Measurements from ENCODE around the gene KIAA1755. TPM values are rescaled to one million over a fixed set of nuclear protein-coding genes. Genes with fewer than 3 reads are reported as not detected.

KIAA1755 gene
- polyA plus RNA-seq, 1 experiment, result 2.9 TPM

- CTCF ChIA-PET, result interaction anchor here (0.6 to 4.7 kb wide), 19 partner anchors 8 to 192 kb away, joined by 3 to 31 read pairs (median 5); no protein-coding TSS in a partner anchor
These were observed 30.9 kb downstream of the KIAA1755 start for GRCh38 chr20:38229376-38230252.

GRCh38 chr20:38228436-38228835 lies 32.1 kb downstream of the KIAA1755 start:
- TF ChIP-seq, protein P1, sequence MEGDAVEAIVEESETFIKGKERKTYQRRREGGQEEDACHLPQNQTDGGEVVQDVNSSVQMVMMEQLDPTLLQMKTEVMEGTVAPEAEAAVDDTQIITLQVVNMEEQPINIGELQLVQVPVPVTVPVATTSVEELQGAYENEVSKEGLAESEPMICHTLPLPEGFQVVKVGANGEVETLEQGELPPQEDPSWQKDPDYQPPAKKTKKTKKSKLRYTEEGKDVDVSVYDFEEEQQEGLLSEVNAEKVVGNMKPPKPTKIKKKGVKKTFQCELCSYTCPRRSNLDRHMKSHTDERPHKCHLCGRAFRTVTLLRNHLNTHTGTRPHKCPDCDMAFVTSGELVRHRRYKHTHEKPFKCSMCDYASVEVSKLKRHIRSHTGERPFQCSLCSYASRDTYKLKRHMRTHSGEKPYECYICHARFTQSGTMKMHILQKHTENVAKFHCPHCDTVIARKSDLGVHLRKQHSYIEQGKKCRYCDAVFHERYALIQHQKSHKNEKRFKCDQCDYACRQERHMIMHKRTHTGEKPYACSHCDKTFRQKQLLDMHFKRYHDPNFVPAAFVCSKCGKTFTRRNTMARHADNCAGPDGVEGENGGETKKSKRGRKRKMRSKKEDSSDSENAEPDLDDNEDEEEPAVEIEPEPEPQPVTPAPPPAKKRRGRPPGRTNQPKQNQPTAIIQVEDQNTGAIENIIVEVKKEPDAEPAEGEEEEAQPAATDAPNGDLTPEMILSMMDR (IDR thresholded peaks at IDR 0.05; ENCODE audit: low read depth, low read length), result no peak
- ChIA-PET CTCF (interaction anchor here (2.4 to 4.8 kb wide), 4 partner anchors 7 to 664 kb away, joined by 17 to 31 read pairs (median 23); no protein-coding TSS in a partner anchor), POLR2A (no interaction called here)
- H3K9me3 ChIP-seq (ENCODE audit: control insufficient read depth, insufficient read depth, low read length), result peaks cover 7% of the 10 kb centered on the region; the same call in 1 of the 2 replicates
- H3K27ac ChIP-seq (ENCODE audit: low read depth, low read length), result no peak overlapping the region
- no peak for DNase-seq (ENCODE audit: low read depth, low spot score)
- H3K4me3 ChIP-seq (ENCODE audit: low read depth, low read length), result no peak overlapping the region
- no peaks in the 10 kb centered on the region for H3K27me3 ChIP-seq (ENCODE audit: control insufficient read depth, insufficient read depth, low read length)

More at GRCh38 chr20:38229376-38230252, 30.9 kb downstream of the KIAA1755 start:
- H3K9me3 ChIP-seq (ENCODE audit: control insufficient read depth, insufficient read depth, low read length), result peaks cover 7% of the 10 kb centered on the region; the same call in 1 of the 2 replicates
- DNase-seq (ENCODE audit: low read depth, low spot score), result no peak
- no peak overlapping the region for H3K4me3 ChIP-seq (ENCODE audit: low read depth, low read length)
- TF ChIP-seq, protein P1 (IDR thresholded peaks at IDR 0.05; ENCODE audit: low read depth, low read length), result peak; percentile 68
- no peaks in the 10 kb centered on the region for H3K27me3 ChIP-seq (ENCODE audit: control insufficient read depth, insufficient read depth, low read length)
- H3K27ac ChIP-seq (ENCODE audit: low read depth, low read length), result no peak overlapping the region
- POLR2A ChIA-PET, result interaction anchor here (0.6 kb wide), 1 partner anchor 65 kb away, joined by 4 read pairs; no protein-coding TSS in a partner anchor

GRCh38 chr20:38227420-38228360 lies 32.8 kb downstream of the KIAA1755 start:
- TF ChIP-seq, protein P1 (IDR thresholded peaks at IDR 0.05; ENCODE audit: low read depth, low read length), result no peak
- CTCF ChIA-PET, result interaction anchor here (1.4 to 4.8 kb wide), 4 partner anchors 10 to 663 kb away, joined by 5 to 21 read pairs (median 10); no protein-coding TSS in a partner anchor
- no peak for DNase-seq (ENCODE audit: low read depth, low spot score)

DNA sequence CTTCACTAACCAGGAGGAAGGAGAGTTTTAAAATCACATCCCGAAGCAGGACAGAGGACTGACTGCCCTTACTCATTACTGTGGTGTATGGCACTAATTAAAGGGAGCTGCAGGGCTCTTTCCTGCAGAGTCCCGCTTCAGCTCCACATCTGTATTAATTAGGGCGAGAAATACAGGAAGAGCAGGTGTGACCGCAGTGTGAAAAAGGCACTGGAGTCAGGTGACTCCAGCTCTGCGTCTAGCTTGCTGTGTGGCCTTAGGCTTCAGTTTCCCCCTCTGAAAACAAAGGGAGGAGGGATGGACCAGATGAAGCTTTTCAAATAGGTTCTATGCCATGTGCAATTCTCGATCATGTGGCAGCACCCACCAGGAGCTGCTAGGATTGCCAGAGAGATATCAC lies 34.0 kb downstream of the KIAA1755 start:
- TF ChIP-seq, protein P1 (IDR thresholded peaks at IDR 0.05; ENCODE audit: low read depth, low read length), result no peak
- CTCF ChIA-PET, result interaction anchor here (0.6 to 11.5 kb wide), 9 partner anchors 8 to 662 kb away, joined by 3 to 459 read pairs (median 9); no protein-coding TSS in a partner anchor
- Histone ChIP-seq H3K9me3 (ENCODE audit: control insufficient read depth, insufficient read depth, low read length) (peaks cover 7% of the 10 kb centered on the region; the same call in 1 of the 2 replicates), H3K27me3 (ENCODE audit: control insufficient read depth, insufficient read depth, low read length) (no peaks in the 10 kb centered on the region), H3K4me3 (ENCODE audit: low read depth, low read length) (no peak overlapping the region), H3K27ac (ENCODE audit: low read depth, low read length) (no peak overlapping the region)
- no peak for DNase-seq (ENCODE audit: low read depth, low spot score)
- POLR2A ChIA-PET, result no interaction called here

More at GRCh38 chr20:38227420-38228360, 32.8 kb downstream of the KIAA1755 start:
- H3K27ac ChIP-seq (ENCODE audit: low read depth, low read length), result no peak overlapping the region
- peaks cover 7% of the 10 kb centered on the region; the same call in 1 of the 2 replicates for H3K9me3 ChIP-seq (ENCODE audit: control insufficient read depth, insufficient read depth, low read length)
- H3K4me3 ChIP-seq (ENCODE audit: low read depth, low read length), result no peak overlapping the region
- POLR2A ChIA-PET, result no interaction called here
- H3K27me3 ChIP-seq (ENCODE audit: control insufficient read depth, insufficient read depth, low read length), result no peaks in the 10 kb centered on the region
